ENCODE measurements around the gene GPR39.
A peak's percentile ranks its signal among the peaks of the same experiment; 100 is the strongest.

GPR39 gene

GRCh38 chr2:132664096-132664495 is 247.5 kb downstream of the GPR39 start:
- FAIRE-seq: no peak
- no peak for DNase-seq (ENCODE audit: insufficient read length, low spot score)

DNA sequence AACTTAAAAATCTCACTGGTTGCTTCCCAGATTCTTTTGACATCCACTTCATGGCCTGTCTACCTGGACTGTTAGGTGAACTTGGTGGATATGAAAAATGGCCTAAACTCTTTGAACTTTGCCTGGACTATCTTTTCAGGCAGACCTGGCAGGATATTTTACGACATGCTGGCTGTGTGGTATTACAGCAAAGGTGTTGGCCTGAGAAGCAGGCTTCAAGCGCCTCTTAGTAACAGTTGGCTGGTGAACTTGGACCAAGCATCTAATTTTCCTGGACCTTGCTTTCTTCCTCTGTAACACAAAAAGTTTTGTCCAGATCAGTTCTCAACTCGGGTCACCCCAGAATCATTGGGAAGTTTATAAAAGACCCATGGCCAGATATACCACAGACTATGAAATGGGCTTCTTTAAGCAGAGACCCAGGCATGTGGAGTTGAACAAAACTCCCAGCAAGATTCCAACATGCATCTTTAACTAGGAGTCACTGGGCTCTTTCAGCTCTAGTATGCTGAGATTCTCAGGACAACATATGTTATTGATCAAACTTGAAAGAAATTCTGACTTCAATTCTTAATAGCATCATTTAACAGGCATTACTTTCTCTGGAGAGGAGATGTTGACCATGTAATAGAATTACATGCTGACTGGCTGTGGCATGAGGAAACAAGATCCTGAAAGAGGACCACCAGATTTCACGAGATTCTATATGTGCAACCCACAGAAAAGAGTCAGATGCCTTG is 249.0 kb downstream of the GPR39 start:
- no peak for DNase-seq (ENCODE audit: insufficient read length, low spot score)

DNA sequence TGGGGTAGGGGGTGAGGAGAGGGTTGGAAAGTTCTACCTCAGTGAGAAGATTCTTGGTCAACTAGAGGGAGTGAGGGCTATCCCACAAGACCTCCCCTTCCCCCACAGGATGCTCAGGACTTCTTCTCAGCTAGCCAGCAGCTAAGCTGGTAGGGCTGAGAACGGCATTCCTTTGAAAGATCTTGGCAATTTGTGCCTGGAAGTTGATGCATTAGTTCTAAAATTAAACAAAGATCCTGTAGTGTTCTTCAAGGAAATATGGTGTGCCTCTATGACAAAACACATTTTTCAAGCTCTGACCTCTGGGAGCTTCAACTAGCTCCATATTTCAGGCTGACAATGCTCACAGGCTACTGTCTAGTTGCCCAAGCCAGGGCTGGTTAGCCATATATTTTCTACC is 251.1 kb downstream of the GPR39 start:
- FAIRE-seq: no peak
- DNase-seq (ENCODE audit: insufficient read length, low spot score): no peak

More for the DNA sequence above, 249.0 kb downstream of the GPR39 start:
- no peak for FAIRE-seq

- peak; percentile 42 for DNase-seq (ENCODE audit: insufficient read length, low spot score)
- FAIRE-seq: no peak
Measured at GRCh38 chr2:132668189-132668823, 251.7 kb downstream of the GPR39 start.

- DNase-seq (ENCODE audit: insufficient read length, low spot score) (peak; percentile 14), FAIRE-seq (no peak)
Measured at GRCh38 chr2:132668987-132669907, 252.6 kb downstream of the GPR39 start.

GRCh38 chr2:132669908-132670495 is 253.4 kb downstream of the GPR39 start, which contains the start of gene LYPD1:
Gene LYPD1 (minus strand): TSS chr2:132670205. CDS start chr2:132669932, 273 bp downstream.
- DNase-seq (ENCODE audit: insufficient read length, low spot score) (peak; percentile 29), FAIRE-seq (no peak)

- peak; percentile 58 for FAIRE-seq
- DNase-seq (ENCODE audit: insufficient read length, low spot score): peak; percentile 20
Measured at GRCh38 chr2:132670496-132671150, 254.0 kb downstream of the GPR39 start.

DNA sequence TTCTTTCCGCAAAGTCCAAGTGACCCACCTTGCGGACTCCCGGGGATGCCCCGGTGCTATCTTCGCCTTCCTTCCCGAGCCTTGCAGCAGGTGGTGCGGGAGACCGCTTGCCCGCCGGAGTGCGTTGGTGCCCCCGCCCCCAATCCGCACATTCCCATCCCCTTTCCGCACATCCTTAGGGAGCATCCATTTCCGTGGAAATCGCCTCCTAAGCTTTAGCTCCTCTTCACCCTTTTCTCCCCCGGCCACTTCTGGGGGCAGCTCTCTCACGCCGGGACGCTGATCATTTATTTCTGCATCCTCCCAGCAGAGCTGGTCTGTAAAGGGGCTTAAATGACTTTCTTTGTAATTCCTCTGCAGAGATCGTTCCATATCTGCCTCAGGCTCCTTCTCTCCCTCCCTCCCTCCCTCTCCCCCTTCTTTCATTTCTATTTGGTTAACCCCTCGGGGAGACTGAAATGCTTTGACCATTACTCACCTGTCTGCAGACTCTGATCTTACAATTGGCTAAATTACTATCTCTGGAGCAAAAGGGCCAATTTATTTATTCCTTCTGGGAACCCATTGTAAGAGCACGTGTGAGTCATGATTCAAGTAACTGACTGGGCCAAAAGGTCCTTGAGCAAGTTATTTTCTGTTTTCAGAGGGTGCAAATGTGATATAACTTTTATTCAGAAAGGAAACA is 254.7 kb downstream of the GPR39 start:
- DNase-seq (ENCODE audit: insufficient read length, low spot score): peak; percentile 57
- no peak for FAIRE-seq

DNA sequence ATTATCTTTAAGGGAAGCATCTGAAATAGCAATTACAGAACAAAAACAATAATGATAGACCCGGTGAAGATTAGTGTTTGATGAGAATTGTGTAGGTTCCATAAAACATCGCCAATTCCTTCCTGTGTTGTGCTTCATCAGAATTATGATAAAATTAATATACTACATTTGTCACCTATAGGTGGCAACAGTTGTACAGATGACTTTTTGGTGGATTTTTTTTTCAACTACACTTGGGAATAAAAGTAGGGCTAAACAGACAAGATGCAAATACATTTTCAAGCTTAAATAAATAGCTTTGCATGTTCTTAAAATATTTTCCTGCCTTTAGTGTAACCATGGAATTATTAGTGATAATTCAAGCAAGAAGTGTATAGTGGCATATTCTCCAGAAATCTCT is 260.4 kb downstream of the GPR39 start:
- FAIRE-seq (no peak), DNase-seq (ENCODE audit: insufficient read length, low spot score) (no peak)

DNA sequence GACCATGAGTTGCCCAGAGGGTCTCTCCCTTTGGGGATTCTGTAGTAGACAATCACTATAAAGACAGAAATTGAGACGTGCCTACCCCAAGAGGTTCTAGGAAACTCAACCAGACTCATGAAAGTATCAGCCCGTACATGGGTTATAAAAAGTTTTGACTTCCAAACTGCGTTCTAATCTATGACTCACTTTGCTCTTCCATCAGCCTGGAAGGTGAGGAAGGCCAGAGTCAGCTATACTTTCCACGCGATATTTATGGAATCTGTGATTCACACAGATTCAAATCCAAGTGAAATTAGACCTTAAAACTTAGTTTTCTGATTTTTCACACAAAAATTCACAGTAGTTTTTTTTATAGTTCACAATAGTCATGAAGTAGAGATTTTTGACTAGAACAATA is 261.1 kb downstream of the GPR39 start:
- FAIRE-seq: no peak
- DNase-seq (ENCODE audit: insufficient read length, low spot score): no peak

DNA sequence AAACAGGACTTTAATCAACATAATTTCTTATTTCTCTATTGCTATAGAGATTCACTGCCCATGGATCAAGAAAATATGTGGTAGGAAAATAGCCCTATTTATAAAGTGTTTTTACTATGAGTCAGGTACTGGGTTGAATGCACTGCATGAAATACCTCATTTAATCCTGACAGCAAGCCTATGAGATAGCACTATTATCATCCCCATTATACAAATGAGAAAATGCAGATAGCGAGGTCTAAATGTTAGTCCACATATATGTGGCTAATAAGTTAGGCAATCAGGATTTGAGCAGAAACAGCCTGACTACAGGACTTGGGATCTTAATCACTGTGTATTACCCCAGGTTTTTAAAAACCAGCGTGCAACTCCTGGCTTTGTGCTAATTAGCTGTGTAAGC is 261.9 kb downstream of the GPR39 start:
- DNase-seq (ENCODE audit: insufficient read length, low spot score) (no peak), FAIRE-seq (no peak)

GRCh38 chr2:132680544-132680943 is 263.9 kb downstream of the GPR39 start:
- FAIRE-seq: no peak
- no peak for DNase-seq (ENCODE audit: insufficient read length, low spot score)

DNA sequence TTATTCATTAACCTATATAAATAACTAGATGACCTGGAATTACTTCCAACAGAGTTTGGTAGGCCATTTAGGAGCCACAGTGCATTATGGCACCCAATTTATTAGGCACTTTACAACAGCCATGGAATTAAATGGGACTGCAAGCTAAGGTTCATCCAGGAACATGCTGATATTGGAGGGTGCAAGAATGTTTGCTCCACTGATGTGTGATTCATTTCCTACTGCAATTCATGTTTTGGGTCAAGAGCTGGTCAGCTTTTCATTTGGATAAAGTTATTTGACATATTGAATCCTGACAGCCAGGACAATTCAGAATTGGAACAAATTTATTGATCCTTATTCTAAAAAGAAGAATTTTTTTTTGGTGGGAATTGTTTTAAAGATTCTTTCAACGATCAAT is 265.2 kb downstream of the GPR39 start:
- FAIRE-seq: no peak

DNA sequence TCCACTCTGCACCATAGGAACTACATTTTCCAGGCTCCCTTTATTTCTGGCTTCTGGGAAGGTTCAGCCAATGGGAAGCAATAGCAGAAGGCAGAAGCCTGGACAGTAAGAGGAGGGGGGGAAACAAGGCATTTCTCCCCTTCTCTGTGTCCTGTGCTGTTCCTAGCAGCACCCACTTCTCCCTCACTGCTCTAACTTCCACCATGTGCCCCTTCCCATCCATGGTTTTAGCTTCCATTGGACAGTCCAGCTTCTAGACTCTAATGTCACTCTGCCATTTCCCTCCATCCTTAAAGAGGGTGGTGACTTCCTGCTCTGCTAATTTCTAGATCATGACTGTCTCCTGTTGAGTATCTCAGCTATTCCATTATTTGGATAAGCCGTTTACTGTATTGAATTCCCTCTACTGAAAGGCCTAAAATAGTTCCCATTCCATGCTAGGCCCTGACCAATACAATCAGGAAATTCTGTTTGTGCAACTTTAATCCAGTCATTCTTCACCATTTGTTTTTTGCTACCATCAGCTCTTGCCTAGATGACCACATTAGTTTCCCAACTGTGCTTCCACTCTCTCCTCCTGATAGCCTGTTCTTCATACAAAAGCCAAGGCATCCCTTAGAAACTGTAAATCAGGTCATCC is 274.2 kb downstream of the GPR39 start:
- no peak for DNase-seq (ENCODE audit: insufficient read length, low spot score)
- no peak for FAIRE-seq

More for the DNA sequence above, 265.2 kb downstream of the GPR39 start:
- DNase-seq (ENCODE audit: insufficient read length, low spot score): no peak

- DNase-seq (ENCODE audit: insufficient read length, low spot score) (no peak), FAIRE-seq (no peak)
Measured at GRCh38 chr2:132691556-132691955, 275.0 kb downstream of the GPR39 start.

DNA sequence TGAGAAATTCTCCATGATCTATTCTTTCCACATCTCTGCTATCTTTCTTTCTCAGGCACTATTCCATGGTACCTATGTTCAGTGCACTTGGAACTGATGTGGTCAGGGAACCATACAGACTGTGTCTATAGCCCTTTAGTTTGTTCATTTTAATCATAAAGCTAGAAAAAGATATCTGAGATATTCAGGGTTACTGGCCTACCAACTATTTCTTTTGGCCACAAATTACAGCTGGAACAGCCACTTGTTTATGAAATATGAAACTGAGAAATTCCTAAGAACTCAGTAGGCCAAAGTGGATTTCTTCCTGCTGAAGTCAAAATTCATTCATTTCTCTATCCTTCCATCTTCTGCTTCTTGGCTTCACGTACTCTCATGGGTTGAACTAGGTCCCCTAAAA is 276.2 kb downstream of the GPR39 start:
- FAIRE-seq (no peak), DNase-seq (ENCODE audit: insufficient read length, low spot score) (no peak)

Data from HTR-8/SVneo (cell line).